HepG2 (cell line): ENCODE results near the gene TTC24. TPM values are rescaled to one million over a fixed set of nuclear protein-coding genes. Genes with fewer than 3 reads are reported as not detected.

Experiments used
- CHD4 ChIP-seq: fragments of 200-600 bp; sonication (generic); IDR thresholded peaks from 2 replicates; pipeline ENCODE4 v1.7.0; 2017; ENCODE audit warnings: mild to moderate bottlenecking, low read length, borderline replicate concordance
- CREM ChIP-seq, 2 experiments: sonication (generic) in 1 of 2; formaldehyde crosslinking in 1 of 2; IDR thresholded peaks; 2 replicates each; pipeline versions ENCODE4 v1.4.0 to v1.6.1; 2016 to 2020; ENCODE audit warnings: antibody characterized with exemption in 1 of 2, mild to moderate bottlenecking in 1 of 2, missing genetic modification reagents in 1 of 2
- E2F1 ChIP-seq: sonication (generic); formaldehyde crosslinking; IDR thresholded peaks from 2 replicates; pipeline ENCODE4 v1.5.0; 2020; ENCODE audit warnings: missing genetic modification reagents
- HOXA5 ChIP-seq: sonication (generic); formaldehyde crosslinking; IDR thresholded peaks from 2 replicates; pipeline ENCODE4 v1.4.0; 2020; ENCODE audit warnings: missing genetic modification reagents
- MTERF4 ChIP-seq: sonication (generic); formaldehyde crosslinking; IDR thresholded peaks from 2 replicates; pipeline ENCODE4 v1.8.0; 2023; ENCODE audit warnings: mild to moderate bottlenecking, missing genetic modification reagents
- SMAD3 ChIP-seq: sonication (generic); formaldehyde crosslinking; IDR thresholded peaks from 2 replicates; pipeline ENCODE4 v1.4.0; 2020; ENCODE audit warnings: missing genetic modification reagents
- ZBTB39 ChIP-seq: sonication (generic); formaldehyde crosslinking; IDR thresholded peaks from 2 replicates; pipeline ENCODE4 v1.5.0; 2020; ENCODE audit warnings: missing genetic modification reagents
- ZBTB8A ChIP-seq: sonication (generic); formaldehyde crosslinking; IDR thresholded peaks from 2 replicates; pipeline ENCODE4 v1.4.0; 2020; ENCODE audit warnings: mild to moderate bottlenecking, low read depth, missing genetic modification reagents, borderline replicate concordance
- ZNF20 ChIP-seq: sonication (generic); formaldehyde crosslinking; IDR thresholded peaks from 2 replicates; pipeline ENCODE4 v1.4.0; 2020; ENCODE audit warnings: mild to moderate bottlenecking, moderate library complexity, missing genetic modification reagents
- ZNF350 ChIP-seq: sonication (generic); formaldehyde crosslinking; IDR thresholded peaks from 2 replicates; pipeline ENCODE4 v1.4.0; 2020; ENCODE audit warnings: mild to moderate bottlenecking, low read depth, missing genetic modification reagents, borderline replicate concordance
- ZNF619 ChIP-seq: sonication (generic); formaldehyde crosslinking; IDR thresholded peaks from 2 replicates; pipeline ENCODE4 v1.4.0; 2020; ENCODE audit warnings: mild to moderate bottlenecking, missing genetic modification reagents
- ZNF644 ChIP-seq: IDR thresholded peaks from 2 replicates; pipeline ENCODE4 v1.6.1; 2016; ENCODE audit warnings: low read depth
- polyA plus RNA-seq, 8 experiments: library from polyadenylated mRNA; depleted of rRNA in 3 of 8; stranded (reverse) in 7 of 8; unstranded in 1 of 8; fragments of >200 nt; fragmentation: Illumina TruSeq in 4 of 8; extraction: Trizol in 4 of 8; gene quantifications; 2 replicates each; pipeline versions ENCODE4 v1.2.1 to v1.2.3, GENCODE V29; 2011 to 2016; ENCODE audit warnings: low read depth in 4 of 8, missing spikeins in 1 of 8, mixed read lengths in 1 of 8; ENCODE audit not compliant: insufficient read depth in 1 of 8
- total RNA-seq, 5 experiments: library from RNA; depleted of rRNA; stranded (reverse); fragments of >200 nt; fragmentation: Illumina TruSeq; extraction: Trizol; gene quantifications; 2 replicates each; pipeline ENCODE4 v1.2.3, GENCODE V29; 2016; ENCODE audit warnings: low read depth in 1 of 5
- TF ChIP-seq, protein P1 (sequence below): sonication (generic); formaldehyde crosslinking; IDR thresholded peaks from 2 replicates; pipeline ENCODE4 v1.5.1; 2020; ENCODE audit warnings: missing genetic modification reagents, mild to moderate bottlenecking, borderline replicate concordance
- TF ChIP-seq, protein P2 (sequence below): sonication (generic); formaldehyde crosslinking; IDR thresholded peaks from 2 replicates; pipeline ENCODE4 v1.8.0; 2022; ENCODE audit warnings: missing genetic modification reagents, mild to moderate bottlenecking, inconsistent platforms, borderline replicate concordance
- TF ChIP-seq, protein P3 (sequence below), 2 experiments: fragments of 450-650 bp in 1 of 2; sonication (generic) in 1 of 2; formaldehyde crosslinking; IDR thresholded peaks; 2 replicates each; pipeline versions ENCODE4 v1.5.0 to v1.8.0; 2020 to 2022; ENCODE audit warnings: mild to moderate bottlenecking in 1 of 2, missing genetic modification reagents in 1 of 2

Gene TTC24
- total and polyA plus RNA-seq, 2 of the 13 experiments (the other 11 are each of a cell fraction or from before 2014, with no cell fraction given): 0.13 to 0.18 TPM

DNA sequence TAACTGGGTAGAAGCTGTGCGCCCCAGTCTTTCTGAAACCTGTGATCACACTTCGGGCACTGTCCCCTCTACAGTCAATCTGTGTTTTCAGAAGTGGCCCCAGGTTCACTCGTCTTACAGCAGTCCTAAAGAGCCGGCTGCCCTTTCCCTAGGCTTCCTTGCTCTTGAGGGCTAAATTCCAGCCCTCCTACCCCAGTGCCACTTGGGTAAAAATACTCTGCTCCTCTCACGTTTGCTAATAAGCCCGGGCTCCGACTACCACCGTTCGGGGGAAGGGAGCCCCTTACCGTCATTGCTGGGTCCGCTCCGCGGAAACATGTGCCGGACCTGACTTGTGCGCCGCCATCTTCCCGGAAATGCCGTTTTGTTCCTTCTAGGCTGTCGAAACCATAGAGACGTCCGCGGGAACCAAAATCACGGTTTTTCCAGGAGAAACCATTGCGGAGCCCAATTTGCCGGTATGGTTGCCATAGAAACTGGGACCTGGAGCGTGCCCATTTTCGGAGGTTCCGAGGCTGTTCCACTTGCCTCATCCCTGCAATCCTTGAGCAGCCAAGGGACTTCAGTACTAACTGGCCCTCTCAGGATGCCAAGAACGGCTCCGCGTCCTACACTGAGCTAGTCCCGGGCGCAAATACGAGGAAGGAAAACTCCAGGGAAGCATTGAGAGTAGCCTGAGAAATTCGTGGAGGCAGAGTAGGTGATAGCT, 21.8 kb downstream of the TTC24 start, which contains the start of gene GPATCH4 (continued):
- TF ChIP-seq, protein P1, sequence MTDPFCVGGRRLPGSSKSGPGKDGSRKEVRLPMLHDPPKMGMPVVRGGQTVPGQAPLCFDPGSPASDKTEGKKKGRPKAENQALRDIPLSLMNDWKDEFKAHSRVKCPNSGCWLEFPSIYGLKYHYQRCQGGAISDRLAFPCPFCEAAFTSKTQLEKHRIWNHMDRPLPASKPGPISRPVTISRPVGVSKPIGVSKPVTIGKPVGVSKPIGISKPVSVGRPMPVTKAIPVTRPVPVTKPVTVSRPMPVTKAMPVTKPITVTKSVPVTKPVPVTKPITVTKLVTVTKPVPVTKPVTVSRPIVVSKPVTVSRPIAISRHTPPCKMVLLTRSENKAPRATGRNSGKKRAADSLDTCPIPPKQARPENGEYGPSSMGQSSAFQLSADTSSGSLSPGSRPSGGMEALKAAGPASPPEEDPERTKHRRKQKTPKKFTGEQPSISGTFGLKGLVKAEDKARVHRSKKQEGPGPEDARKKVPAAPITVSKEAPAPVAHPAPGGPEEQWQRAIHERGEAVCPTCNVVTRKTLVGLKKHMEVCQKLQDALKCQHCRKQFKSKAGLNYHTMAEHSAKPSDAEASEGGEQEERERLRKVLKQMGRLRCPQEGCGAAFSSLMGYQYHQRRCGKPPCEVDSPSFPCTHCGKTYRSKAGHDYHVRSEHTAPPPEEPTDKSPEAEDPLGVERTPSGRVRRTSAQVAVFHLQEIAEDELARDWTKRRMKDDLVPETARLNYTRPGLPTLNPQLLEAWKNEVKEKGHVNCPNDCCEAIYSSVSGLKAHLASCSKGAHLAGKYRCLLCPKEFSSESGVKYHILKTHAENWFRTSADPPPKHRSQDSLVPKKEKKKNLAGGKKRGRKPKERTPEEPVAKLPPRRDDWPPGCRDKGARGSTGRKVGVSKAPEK (CRISPR knock-in tag): no peak
- TF ChIP-seq, protein P2, sequence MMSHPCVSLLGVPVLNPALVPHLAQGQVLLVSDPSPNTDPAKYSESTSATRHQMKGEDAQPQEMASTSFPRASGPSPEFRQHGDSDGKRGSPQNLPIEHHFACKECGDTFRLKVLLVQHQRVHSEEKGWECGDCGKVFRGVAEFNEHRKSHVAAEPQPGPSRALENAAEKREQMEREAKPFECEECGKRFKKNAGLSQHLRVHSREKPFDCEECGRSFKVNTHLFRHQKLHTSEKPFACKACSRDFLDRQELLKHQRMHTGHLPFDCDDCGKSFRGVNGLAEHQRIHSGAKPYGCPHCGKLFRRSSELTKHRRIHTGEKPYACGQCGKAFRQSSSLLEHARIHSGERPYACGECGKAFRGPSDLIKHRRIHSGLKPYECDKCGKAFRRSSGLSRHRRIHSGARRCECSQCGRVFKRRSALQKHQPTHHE (CRISPR knock-in tag): no peak
- TF ChIP-seq HOXA5 (no peak; the same call in 1 of the 2 replicates), E2F1 (0 out of 2 replicates have a peak, but pooled peaks have one; percentile 24), ZNF20 (CRISPR knock-in tag) (no peak), ZNF644 (CRISPR knock-in tag) (0 out of 2 replicates have a peak, but pooled peaks have one; percentile 61), ZBTB39 (CRISPR knock-in tag) (no peak), SMAD3 (CRISPR knock-in tag) (peak; percentile 70; the same call in 1 of the 2 replicates), CREM (IDR thresholded peaks at IDR 0.05) (peak; percentile 63; the same call in 1 of the 2 replicates), CREM (CRISPR knock-in tag; IDR thresholded peaks at IDR 0.05) (no peak), ZNF619 (CRISPR knock-in tag) (0 out of 2 replicates have a peak, but pooled peaks have one; percentile 41), ZBTB8A (no peak), CHD4 (no peak; the same call in 1 of the 2 replicates), ZNF350 (CRISPR knock-in tag) (peak; percentile 62; the same call in 1 of the 2 replicates), MTERF4 (CRISPR knock-in tag) (no peak)
- TF ChIP-seq, protein P3, sequence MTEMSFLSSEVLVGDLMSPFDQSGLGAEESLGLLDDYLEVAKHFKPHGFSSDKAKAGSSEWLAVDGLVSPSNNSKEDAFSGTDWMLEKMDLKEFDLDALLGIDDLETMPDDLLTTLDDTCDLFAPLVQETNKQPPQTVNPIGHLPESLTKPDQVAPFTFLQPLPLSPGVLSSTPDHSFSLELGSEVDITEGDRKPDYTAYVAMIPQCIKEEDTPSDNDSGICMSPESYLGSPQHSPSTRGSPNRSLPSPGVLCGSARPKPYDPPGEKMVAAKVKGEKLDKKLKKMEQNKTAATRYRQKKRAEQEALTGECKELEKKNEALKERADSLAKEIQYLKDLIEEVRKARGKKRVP (CRISPR knock-in tag; IDR thresholded peaks at IDR 0.05): peak in 1 of 2 experiments; percentile 64; a peak in 1 of 4 replicates
